Cardiac fibroblast (primary cell): ENCODE data around the gene ADARB2.
"Not testable (repeated sequence)": the region's sequence is repeated elsewhere in the genome, so short reads cannot be mapped to it uniquely, and the experiment has no call there.

Experiments used
- DNase-seq, 2 donors: peaks; one replicate each; pipeline versions ENCODE4 v3.0.0 to v3.0.0-alpha.2; 2010; ENCODE audit warnings: low read depth in 2 of 2
- H3K4me3 ChIP-seq, 2 donors: replicated peaks in 1 of 2; 1 replicate in 1 of 2; 2 replicates in 1 of 2; pipeline ENCODE4 v1.5.1; 2011; ENCODE audit warnings: low read depth in 2 of 2, low read length in 2 of 2, mild to moderate bottlenecking in 2 of 2, moderate library complexity in 1 of 2
- TF ChIP-seq, protein P1 (sequence below): IDR thresholded peaks from one replicate; pipeline ENCODE4 v1.5.1; 2011; ENCODE audit warnings: low read depth, mild to moderate bottlenecking, low read length, inconsistent platforms

Gene ADARB2

GRCh38 chr10:1620803-1621202 is 116.5 kb downstream of the ADARB2 start:
- TF ChIP-seq, protein P1, sequence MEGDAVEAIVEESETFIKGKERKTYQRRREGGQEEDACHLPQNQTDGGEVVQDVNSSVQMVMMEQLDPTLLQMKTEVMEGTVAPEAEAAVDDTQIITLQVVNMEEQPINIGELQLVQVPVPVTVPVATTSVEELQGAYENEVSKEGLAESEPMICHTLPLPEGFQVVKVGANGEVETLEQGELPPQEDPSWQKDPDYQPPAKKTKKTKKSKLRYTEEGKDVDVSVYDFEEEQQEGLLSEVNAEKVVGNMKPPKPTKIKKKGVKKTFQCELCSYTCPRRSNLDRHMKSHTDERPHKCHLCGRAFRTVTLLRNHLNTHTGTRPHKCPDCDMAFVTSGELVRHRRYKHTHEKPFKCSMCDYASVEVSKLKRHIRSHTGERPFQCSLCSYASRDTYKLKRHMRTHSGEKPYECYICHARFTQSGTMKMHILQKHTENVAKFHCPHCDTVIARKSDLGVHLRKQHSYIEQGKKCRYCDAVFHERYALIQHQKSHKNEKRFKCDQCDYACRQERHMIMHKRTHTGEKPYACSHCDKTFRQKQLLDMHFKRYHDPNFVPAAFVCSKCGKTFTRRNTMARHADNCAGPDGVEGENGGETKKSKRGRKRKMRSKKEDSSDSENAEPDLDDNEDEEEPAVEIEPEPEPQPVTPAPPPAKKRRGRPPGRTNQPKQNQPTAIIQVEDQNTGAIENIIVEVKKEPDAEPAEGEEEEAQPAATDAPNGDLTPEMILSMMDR, result no peak
- DNase-seq, result no peak
- H3K4me3 ChIP-seq, result no peak overlapping the region

DNA sequence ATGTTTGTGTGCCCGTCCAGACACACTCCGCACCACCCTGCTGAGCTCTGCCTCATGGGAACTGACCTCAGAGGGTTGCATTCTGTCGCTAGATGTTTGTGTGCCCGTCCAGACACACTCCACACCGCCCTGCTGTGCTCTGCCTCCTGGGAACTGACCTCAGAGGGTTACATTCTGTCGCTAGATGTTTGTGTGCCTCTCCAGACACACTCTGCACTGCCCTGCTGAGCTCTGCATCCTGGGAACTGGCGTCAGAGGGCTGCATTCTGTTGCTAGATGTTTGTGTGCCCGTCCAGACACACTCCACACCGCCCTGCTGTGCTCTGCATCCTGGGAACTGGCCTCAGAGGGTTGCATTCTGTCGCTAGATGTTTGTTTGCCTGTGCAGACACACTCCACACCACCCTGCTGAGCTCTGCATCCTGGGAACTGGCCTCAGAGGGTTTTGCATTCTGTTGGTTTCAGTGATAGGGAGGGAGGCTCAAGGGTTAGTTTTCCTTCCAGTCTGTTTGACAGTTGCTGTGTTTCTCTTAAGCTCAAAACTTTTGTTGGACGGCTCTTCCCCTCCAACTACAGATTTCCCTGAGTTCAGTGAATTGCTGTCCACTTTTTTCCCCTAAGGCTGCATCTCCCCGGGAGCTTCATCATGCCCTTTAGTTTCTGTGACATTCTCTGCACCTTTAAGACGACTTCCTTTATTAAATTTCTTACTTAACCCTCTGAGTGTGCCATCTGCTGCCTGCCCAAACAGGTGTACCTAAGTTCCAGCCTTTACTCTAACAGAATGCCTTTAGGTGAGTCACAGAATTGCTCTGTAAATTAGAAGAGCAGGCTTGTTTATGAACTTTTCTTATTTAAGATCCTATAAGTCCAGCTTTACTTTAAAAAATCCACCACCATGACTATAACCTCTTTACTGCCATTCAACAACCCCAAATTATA is 119.7 kb downstream of the ADARB2 start:
- H3K4me3 ChIP-seq, DNase-seq: not testable (repeated sequence)

GRCh38 chr10:1616701-1617100 is 120.6 kb downstream of the ADARB2 start:
- DNase-seq, H3K4me3 ChIP-seq: not testable (repeated sequence)

DNA sequence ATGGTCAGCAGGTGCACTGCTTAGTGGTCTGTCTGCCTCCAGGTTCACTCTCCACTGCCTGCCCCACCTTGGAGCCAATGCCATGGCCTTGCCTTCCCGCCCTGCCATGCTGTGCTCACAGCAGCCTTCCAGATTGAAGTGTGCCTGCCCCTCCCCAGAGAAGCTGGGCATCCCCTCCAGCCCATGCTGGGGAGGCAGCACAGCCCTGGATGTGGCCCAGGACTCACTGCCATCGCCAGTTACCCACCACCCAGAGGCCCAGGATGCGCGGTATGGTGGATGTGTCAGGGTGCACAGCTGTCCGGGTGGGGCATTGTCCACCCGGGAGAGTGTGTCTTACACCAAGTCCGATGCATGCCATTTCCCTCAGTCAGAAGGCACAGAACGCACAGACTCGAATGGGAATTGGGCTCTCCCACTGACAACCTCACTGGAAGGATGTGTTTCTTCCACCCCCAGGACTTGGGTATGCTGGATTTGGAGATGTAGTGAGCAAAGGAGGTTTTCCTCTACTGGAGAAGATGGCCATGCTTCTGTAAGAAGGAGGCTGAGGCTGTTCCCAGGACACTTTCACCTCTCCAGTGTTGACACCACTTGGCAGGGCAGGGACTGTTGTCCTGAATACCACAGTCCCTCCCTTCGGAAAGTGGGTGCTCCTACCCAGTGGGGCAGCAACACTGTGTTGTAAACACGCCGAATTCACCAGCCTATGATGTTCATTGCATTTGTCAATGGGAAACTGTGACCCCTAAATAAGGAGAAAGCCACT is 122.0 kb downstream of the ADARB2 start:
- TF ChIP-seq, protein P1, result no peak
- no peak for DNase-seq
- no peak overlapping the region for H3K4me3 ChIP-seq

- TF ChIP-seq, protein P1, result no peak
- no peak overlapping the region for H3K4me3 ChIP-seq
- DNase-seq, result no peak
These were observed 123.8 kb downstream of the ADARB2 start for GRCh38 chr10:1613511-1613910.

DNA sequence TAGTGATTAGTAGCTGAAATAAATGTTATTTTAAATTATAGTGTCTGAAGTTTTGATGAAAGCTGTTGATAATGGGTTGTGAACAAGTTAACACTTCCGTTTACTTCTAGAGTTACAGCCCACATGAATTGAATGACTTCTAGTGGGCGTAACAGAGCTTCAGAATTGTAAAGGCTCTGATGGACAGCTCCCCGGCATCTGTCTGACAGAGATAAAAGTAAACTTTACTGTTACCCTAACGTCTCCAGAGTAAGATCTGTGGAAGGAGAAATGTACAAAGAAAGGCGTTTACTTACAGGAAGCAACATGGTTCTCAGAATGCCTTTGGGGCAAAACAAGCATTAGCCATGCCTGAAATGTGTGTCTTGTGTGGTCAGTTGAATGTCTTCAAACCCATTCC is 124.4 kb downstream of the ADARB2 start:
- TF ChIP-seq, protein P1, result no peak
- no peak overlapping the region for H3K4me3 ChIP-seq
- no peak for DNase-seq

- DNase-seq, result no peak
- TF ChIP-seq, protein P1, result no peak
- no peak overlapping the region for H3K4me3 ChIP-seq
These were observed 125.3 kb downstream of the ADARB2 start for GRCh38 chr10:1611936-1612550.
